ENCODE measurements around the gene ANKRD33B.

Gene ANKRD33B

GRCh38 chr5:10644192-10644591, 80.3 kb downstream of the ANKRD33B start:
- DNase-seq: no peak

- no peak for DNase-seq
Measured at GRCh38 chr5:10645146-10645545, 81.3 kb downstream of the ANKRD33B start.

- no peak for DNase-seq
Measured at GRCh38 chr5:10645671-10646070, 81.8 kb downstream of the ANKRD33B start.

DNA sequence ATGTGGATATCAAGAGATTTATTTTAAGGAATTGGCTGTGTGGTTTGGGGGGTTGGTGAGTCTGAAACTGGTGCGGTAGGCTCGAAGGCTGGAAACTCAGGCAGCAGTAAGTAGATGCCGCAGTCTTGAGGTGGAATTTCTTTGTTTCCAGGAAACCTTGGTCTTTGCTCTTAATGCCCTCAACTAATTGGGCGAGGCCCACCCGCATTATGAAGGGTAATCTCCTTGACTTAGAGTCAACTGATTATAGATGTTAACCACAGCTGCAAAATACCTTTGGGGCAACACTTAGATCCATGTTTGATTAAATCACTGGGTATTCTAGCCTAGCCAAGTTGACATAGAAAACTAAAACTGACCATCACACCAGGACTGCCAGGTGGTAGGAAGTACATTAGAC, 83.8 kb downstream of the ANKRD33B start:
- DNase-seq: no peak

- peak; percentile 63 for DNase-seq
Measured at GRCh38 chr5:10648806-10649665, 85.2 kb downstream of the ANKRD33B start.

- peak; percentile 79 for DNase-seq
Measured at GRCh38 chr5:10649666-10650380, 86.0 kb downstream of the ANKRD33B start.

- no peak for DNase-seq
Measured at GRCh38 chr5:10652151-10652550, 88.3 kb downstream of the ANKRD33B start.

DNA sequence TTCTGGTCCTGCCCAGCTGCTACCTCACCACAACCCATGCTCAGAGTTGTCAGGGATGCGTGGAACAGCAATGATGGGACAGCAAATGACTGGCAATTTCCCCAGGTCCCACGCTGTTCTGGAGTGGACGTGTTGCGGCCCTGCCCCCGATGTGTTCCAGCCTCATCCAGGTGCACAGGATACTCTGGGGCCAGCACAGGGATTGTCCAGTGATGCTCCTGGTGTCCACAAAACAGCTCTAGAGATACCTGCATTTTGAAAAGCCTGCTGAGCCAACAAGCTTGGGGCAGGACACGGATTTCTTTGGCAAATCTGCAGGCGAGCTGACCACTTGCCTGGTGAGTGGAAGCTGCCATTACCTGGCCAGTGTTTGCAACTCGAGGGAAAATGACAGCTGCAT, 88.7 kb downstream of the ANKRD33B start:
- DNase-seq: no peak

GRCh38 chr5:10653043-10653442, 89.2 kb downstream of the ANKRD33B start:
- no peak for DNase-seq

- no peak for DNase-seq
Measured at GRCh38 chr5:10653751-10654400, 90.0 kb downstream of the ANKRD33B start.

DNA sequence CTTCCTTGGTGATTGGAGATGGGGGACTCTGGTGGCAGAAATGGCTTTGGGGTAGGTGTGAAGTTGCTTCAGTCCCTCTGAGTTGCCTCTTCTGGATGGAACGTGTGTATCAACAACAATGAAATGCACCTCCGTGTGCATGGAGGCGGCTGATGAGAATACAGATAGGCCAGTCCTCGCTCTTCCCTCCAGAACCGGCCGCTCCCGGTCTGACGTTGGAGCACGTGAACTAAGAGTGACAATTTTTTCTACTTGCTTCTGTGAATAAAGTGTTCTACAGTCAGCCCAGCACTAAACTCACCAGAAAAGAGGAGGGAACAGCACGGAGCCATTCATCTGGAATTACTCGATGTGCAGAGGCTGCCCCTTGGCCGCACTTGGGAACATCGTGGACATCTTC, 90.7 kb downstream of the ANKRD33B start:
- no peak for DNase-seq

- DNase-seq: no peak
Measured at GRCh38 chr5:10655161-10655971, 91.5 kb downstream of the ANKRD33B start.

GRCh38 chr5:10655972-10656830, 92.3 kb downstream of the ANKRD33B start:
- DNase-seq: no peak

DNA sequence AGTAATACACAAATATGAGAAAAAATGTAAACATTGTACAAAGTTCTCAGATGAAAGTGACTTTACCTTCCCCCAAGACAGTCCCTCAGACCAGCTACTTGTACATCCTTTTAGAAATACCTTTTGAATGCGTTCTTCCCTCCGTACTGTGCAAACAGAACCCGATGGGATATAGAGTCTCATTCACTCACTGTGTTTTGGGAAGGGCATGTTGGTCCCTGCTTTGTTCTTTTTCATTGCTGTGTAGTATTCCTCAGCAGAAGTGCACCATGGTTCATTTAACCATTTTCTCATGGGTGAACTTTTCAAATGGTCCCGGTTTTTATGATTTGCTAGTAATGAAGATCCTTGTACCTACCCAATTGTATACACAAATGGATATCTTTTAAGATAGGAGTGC, 94.4 kb downstream of the ANKRD33B start:
- DNase-seq: no peak

- DNase-seq: no peak
Measured at GRCh38 chr5:10660135-10660534, 96.3 kb downstream of the ANKRD33B start.

GRCh38 chr5:10660720-10661387, 97.0 kb downstream of the ANKRD33B start:
- DNase-seq: no peak

DNA sequence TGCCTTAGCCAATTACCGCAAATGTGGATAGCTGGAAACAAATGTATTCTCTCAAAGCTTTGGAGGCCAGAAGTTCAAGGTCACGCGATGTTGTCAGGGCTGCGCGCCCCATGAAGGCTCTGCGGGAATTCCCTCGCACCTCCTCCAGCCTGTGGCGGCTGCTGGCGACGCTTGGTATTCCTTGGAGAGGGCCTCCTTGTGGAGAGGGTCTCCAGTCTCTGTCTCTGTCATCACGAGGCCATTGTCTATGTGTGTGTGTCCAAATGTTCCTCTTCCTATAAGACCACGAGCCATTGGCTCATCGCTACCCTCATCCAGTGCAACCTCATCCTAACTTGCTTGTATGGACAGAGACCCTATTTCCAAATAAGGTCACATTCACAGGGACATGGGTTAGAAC, 97.5 kb downstream of the ANKRD33B start:
- DNase-seq: no peak

DNA sequence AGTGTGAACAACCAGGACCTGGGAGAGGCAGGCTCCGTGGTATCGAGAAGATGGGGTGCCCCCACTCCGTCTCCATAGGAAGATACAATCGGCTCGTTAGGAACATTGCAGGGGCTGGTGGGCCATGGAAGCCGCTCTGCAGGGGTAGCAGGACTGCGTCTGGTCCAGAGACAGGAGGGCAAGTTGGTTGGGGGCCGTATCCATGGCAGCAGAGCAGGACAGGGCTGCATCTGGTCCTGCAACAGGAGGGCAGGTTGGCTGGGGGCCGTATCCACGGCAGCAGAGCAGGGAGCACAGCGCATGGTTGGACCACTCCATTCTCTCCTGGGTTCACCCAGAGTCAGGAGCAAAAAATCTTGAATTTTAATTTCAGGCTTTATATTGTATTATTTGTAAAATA, 98.2 kb downstream of the ANKRD33B start:
- DNase-seq: no peak

DNA sequence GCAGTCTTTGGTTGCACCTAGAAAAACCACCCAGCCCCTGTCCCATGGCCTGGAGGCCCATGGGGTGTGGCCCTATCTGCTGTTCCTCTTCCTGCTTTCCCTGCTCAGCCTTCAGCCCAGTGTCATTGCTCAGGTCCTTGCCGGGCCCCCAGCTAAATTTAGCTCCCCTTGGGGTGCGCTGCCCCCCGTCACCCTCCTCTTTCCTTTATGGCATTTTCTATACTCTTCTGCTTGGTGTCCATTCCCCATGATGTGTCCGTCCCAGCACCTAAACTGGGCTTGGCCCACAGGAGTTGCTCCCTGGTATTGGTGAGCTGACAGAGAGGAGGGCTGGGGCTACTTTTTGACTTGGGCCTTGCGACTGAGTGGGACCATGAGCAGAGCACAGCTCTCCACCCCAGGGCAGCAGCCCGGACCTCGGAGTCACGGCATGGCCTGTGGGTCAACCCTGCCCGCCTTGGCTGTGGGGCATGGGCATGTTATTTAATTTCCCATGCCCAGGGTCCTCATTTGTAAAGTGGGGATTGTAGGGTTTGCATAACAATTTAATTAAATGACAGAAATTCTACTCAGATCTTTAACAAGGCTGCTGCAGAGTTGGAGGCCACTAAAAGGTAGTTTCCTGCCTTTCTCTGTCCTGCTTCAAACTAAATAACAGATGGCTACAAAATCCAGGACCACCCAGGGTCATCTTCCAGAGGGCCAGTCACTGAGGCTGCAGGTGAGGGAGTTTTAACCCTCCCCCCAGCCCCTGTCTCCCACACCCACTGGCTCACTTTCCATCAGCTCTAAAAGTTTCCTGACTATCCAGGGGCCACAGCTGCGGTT, 99.0 kb downstream of the ANKRD33B start:
- DNase-seq: no peak

GRCh38 chr5:10663489-10664179, 99.8 kb downstream of the ANKRD33B start:
- DNase-seq: no peak

Data from retina (tissue), 1 donor.